A549 treated with GW870086 at 1 μM for 4 hours (cell line): ENCODE results near the gene ABCA2. TPM values are rescaled to one million over a fixed set of nuclear protein-coding genes. Genes with fewer than 3 reads are reported as not detected.

Source experiments
- total RNA-seq: library from RNA; stranded (reverse); fragments of 200-300 nt; extraction: Qiagen RNA extraction; gene quantifications from 5 replicates; pipeline ENCODE4 v1.2.3, GENCODE V29; 2022; ENCODE audit warnings: low read depth

ABCA2 gene
- total RNA-seq, 1 experiment from 2014 or later, result 27.7 TPM

Other genes starting within 250 kb of the ABCA2 start
- gene TMEM141, start 236.9 kb downstream of the ABCA2 start, total RNA-seq, result 64.6 to 80.7 TPM (median 74.2 TPM) in 5 replicates
- 0.15 to 0.72 TPM (median 0.44 TPM) in 5 replicates for gene CCDC183, start 231.9 kb downstream of the ABCA2 start, total RNA-seq
- gene RABL6, start 220.3 kb downstream of the ABCA2 start, total RNA-seq, result 58.9 to 86.1 TPM (median 79.5 TPM) in 5 replicates
- gene AJM1, start 185.8 kb downstream of the ABCA2 start, total RNA-seq, result 4.0 to 4.7 TPM (median 4.2 TPM) in 5 replicates
- gene PHPT1, start 178.8 kb downstream of the ABCA2 start, total RNA-seq, result 285 to 343 TPM (median 299 TPM) in 5 replicates
- 2.5 to 5.8 TPM (median 3.1 TPM) in 5 replicates for gene MAMDC4, start 175.9 kb downstream of the ABCA2 start, total RNA-seq
- 428 to 545 TPM (median 458 TPM) in 5 replicates for gene EDF1, start 161.9 kb downstream of the ABCA2 start, total RNA-seq
- 43.8 to 69.5 TPM (median 59.1 TPM) in 5 replicates for gene TRAF2, start 141.7 kb downstream of the ABCA2 start, total RNA-seq
- gene FBXW5, start 83.5 kb downstream of the ABCA2 start, total RNA-seq, result 70.1 to 101 TPM (median 99.1 TPM) in 5 replicates
- gene C8G, start 83.0 kb downstream of the ABCA2 start, total RNA-seq, result 0.85 to 2.9 TPM (median 1.4 TPM) in 5 replicates
- gene LCN12, start 76.0 kb downstream of the ABCA2 start, total RNA-seq, result 0.80 to 1.6 TPM (median 1.3 TPM) in 5 replicates
- gene PTGDS, start 50.7 kb downstream of the ABCA2 start, total RNA-seq, result 0.57 to 0.68 TPM (median 0.66 TPM) in 3 of 5 replicates, not detected in the others
- 0.07 to 0.08 TPM (median 0.08 TPM) in 3 of 5 replicates, not detected in the others for gene LCNL1, start 45.2 kb downstream of the ABCA2 start, total RNA-seq
- gene PAXX, start 35.8 kb downstream of the ABCA2 start, total RNA-seq, result 47.9 to 81.3 TPM (median 74.1 TPM) in 5 replicates
- gene CLIC3, start 31.7 kb downstream of the ABCA2 start, total RNA-seq, result 3.3 to 5.1 TPM (median 4.8 TPM) in 5 replicates
- 0.06 TPM in 1 of 5 replicates, not detected in the others for gene FUT7, start 3.9 kb upstream of the ABCA2 start, total RNA-seq
- gene NPDC1, start 17.9 kb upstream of the ABCA2 start, total RNA-seq, result 44.4 to 81.3 TPM (median 73.5 TPM) in 5 replicates
- 1.1 to 2.3 TPM (median 1.7 TPM) in 5 replicates for gene ENTPD2, start 25.8 kb upstream of the ABCA2 start, total RNA-seq
- 14.8 to 25.2 TPM (median 21.9 TPM) in 5 replicates for gene SAPCD2, start 42.3 kb upstream of the ABCA2 start, total RNA-seq
- gene UAP1L1, start 49.3 kb upstream of the ABCA2 start, total RNA-seq, result 9.7 to 13.3 TPM (median 10.7 TPM) in 5 replicates
- 39.8 to 52.8 TPM (median 51.9 TPM) in 5 replicates for gene MAN1B1, start 58.7 kb upstream of the ABCA2 start, total RNA-seq
- 81.3 to 123 TPM (median 112 TPM) in 5 replicates for gene DPP7, start 86.5 kb upstream of the ABCA2 start, total RNA-seq
- gene GRIN1, start 110.9 kb upstream of the ABCA2 start, total RNA-seq, result 0.30 to 0.61 TPM (median 0.40 TPM) in 5 replicates
- 0.70 to 2.1 TPM (median 1.2 TPM) in 5 replicates for gene LRRC26, start 141.8 kb upstream of the ABCA2 start, total RNA-seq
- not detected in 5 replicates for gene TMEM210, start 143.8 kb upstream of the ABCA2 start, total RNA-seq
- gene ANAPC2, start 160.3 kb upstream of the ABCA2 start, total RNA-seq, result 25.3 to 36.9 TPM (median 34.6 TPM) in 5 replicates
- gene SSNA1, start 160.4 kb upstream of the ABCA2 start, total RNA-seq, result 105 to 159 TPM (median 141 TPM) in 5 replicates
- 6.8 to 10.6 TPM (median 9.0 TPM) in 5 replicates for gene TPRN, start 172.5 kb upstream of the ABCA2 start, total RNA-seq
- 36.5 to 44.9 TPM (median 44.2 TPM) in 5 replicates for gene TMEM203, start 177.4 kb upstream of the ABCA2 start, total RNA-seq
- gene NDOR1, start 177.5 kb upstream of the ABCA2 start, total RNA-seq, result 11.7 to 17.1 TPM (median 16.5 TPM) in 5 replicates
- gene RNF208, start 194.0 kb upstream of the ABCA2 start, total RNA-seq, result 1.4 to 2.3 TPM (median 1.8 TPM) in 5 replicates
- 3.6 to 5.2 TPM (median 4.2 TPM) in 5 replicates for gene CYSRT1, start 196.9 kb upstream of the ABCA2 start, total RNA-seq
- 0.08 to 0.31 TPM (median 0.21 TPM) in 5 replicates for gene RNF224, start 199.3 kb upstream of the ABCA2 start, total RNA-seq
- gene SLC34A3, start 202.7 kb upstream of the ABCA2 start, total RNA-seq, result 0.06 to 0.17 TPM (median 0.11 TPM) in 5 replicates
- gene TUBB4B, start 213.1 kb upstream of the ABCA2 start, total RNA-seq, result 612 to 791 TPM (median 723 TPM) in 5 replicates
- not detected in 5 replicates for gene STPG3, start 223.0 kb upstream of the ABCA2 start, total RNA-seq
- 45.1 to 56.7 TPM (median 55.1 TPM) in 5 replicates for gene NELFB, start 227.1 kb upstream of the ABCA2 start, total RNA-seq
- gene TOR4A, start 249.5 kb upstream of the ABCA2 start, total RNA-seq, result 19.3 to 29.7 TPM (median 27.9 TPM) in 5 replicates